ENCODE data around the gene FAM149B1.

Gene FAM149B1

DNA sequence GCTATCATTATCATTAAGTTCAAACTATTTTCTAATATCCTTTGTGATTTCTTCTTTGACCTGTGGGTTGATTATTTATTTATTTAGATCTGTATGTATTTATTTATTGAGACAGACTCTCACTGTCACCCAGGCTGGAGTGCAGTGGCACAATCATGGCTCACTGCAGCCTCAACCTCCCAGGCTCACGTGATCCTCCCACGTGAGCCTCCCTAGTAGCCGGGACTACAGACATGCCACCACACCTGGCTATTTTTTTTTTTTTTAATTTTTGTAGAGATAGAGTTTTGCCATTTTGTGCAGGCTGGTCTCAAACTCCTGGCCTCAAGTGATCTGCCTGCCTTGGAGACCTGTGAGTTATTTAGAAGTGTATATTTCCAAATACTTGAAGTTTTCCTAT is 113.2 kb downstream of the FAM149B1 start:
- Histone ChIP-seq H3K9me3 (ENCODE audit: insufficient read depth, low read length) (no peaks in the 10 kb centered on the region), H3K9me2 (replicated peaks; ENCODE audit: insufficient read depth, low read length) (no peaks in the 10 kb centered on the region), H3K79me2 (ENCODE audit: insufficient read depth, low read length) (no peaks in the 10 kb centered on the region), H3K4me2 (ENCODE audit: low read depth, low read length, poor library complexity, severe bottlenecking) (no peak overlapping the region), H3K36me3 (ENCODE audit: low read length) (no peaks in the 10 kb centered on the region), H3K9ac (ENCODE audit: low read length) (no peak overlapping the region), H3F3A (ENCODE audit: insufficient read depth) (no peaks in the 10 kb centered on the region), H4K20me1 (ENCODE audit: low read depth, low read length) (no peaks in the 10 kb centered on the region), H3K4me3 (ENCODE audit: insufficient read depth, low read length, poor library complexity, severe bottlenecking) (no peak overlapping the region), H3K27ac (ENCODE audit: low read depth, low read length) (no peak overlapping the region), H3K27me3 (ENCODE audit: low read length) (no peaks in the 10 kb centered on the region), H2AFZ (ENCODE audit: low read depth, low read length, severe bottlenecking) (no peak overlapping the region)
- TF ChIP-seq EZH2phosphoT487 (conservative IDR thresholded peaks at IDR 0.05; ENCODE audit: low read length), result no peak
- TF ChIP-seq, protein P1, sequence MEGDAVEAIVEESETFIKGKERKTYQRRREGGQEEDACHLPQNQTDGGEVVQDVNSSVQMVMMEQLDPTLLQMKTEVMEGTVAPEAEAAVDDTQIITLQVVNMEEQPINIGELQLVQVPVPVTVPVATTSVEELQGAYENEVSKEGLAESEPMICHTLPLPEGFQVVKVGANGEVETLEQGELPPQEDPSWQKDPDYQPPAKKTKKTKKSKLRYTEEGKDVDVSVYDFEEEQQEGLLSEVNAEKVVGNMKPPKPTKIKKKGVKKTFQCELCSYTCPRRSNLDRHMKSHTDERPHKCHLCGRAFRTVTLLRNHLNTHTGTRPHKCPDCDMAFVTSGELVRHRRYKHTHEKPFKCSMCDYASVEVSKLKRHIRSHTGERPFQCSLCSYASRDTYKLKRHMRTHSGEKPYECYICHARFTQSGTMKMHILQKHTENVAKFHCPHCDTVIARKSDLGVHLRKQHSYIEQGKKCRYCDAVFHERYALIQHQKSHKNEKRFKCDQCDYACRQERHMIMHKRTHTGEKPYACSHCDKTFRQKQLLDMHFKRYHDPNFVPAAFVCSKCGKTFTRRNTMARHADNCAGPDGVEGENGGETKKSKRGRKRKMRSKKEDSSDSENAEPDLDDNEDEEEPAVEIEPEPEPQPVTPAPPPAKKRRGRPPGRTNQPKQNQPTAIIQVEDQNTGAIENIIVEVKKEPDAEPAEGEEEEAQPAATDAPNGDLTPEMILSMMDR (IDR thresholded peaks at IDR 0.05; ENCODE audit: insufficient read depth, low read length, poor library complexity, severe bottlenecking), result no peak

GRCh38 chr10:73287441-73287840 is 119.5 kb downstream of the FAM149B1 start:
- H3K27me3 ChIP-seq (ENCODE audit: low read length), result no peaks in the 10 kb centered on the region
- no peaks in the 10 kb centered on the region for H3F3A ChIP-seq (ENCODE audit: insufficient read depth)
- H4K20me1 ChIP-seq (ENCODE audit: low read depth, low read length), result no peaks in the 10 kb centered on the region
- H3K9me2 ChIP-seq (replicated peaks; ENCODE audit: insufficient read depth, low read length), result no peaks in the 10 kb centered on the region
- no peak overlapping the region for H2AFZ ChIP-seq (ENCODE audit: low read depth, low read length, severe bottlenecking)
- H3K79me2 ChIP-seq (ENCODE audit: insufficient read depth, low read length), result no peaks in the 10 kb centered on the region
- H3K4me3 ChIP-seq (ENCODE audit: insufficient read depth, low read length, poor library complexity, severe bottlenecking), result no peak overlapping the region
- H3K9ac ChIP-seq (ENCODE audit: low read length), result no peak overlapping the region
- TF ChIP-seq EZH2phosphoT487 (conservative IDR thresholded peaks at IDR 0.05; ENCODE audit: low read length), result no peak
- TF ChIP-seq, protein P1 (IDR thresholded peaks at IDR 0.05; ENCODE audit: insufficient read depth, low read length, poor library complexity, severe bottlenecking), result no peak
- no peaks in the 10 kb centered on the region for H3K9me3 ChIP-seq (ENCODE audit: insufficient read depth, low read length)
- no peak overlapping the region for H3K27ac ChIP-seq (ENCODE audit: low read depth, low read length)
- H3K4me2 ChIP-seq (ENCODE audit: low read depth, low read length, poor library complexity, severe bottlenecking), result no peak overlapping the region
- peaks cover 2% of the 10 kb centered on the region; the same call in 1 of the 2 replicates for H3K36me3 ChIP-seq (ENCODE audit: low read length)

DNA sequence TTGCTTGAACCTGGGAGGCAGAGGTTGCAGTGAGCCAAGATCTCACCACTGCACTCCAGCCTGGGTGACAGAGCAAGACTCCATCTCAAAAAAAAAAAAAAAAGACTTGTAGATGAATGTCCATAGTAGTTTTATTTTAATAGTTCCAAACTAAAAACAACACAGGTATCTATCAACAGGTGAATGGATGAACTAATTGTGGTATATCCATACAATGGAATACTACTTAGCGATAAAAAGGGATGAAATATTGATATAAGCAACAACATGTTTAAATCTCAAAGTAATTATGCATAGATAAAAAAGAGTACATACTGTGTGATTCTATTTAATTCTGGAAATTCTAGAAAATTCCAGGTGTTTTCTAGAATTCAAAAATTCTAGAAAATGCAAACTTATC is 122.0 kb downstream of the FAM149B1 start:
- Histone ChIP-seq H3K27me3 (ENCODE audit: low read length) (no peaks in the 10 kb centered on the region), H3K9me2 (replicated peaks; ENCODE audit: insufficient read depth, low read length) (no peaks in the 10 kb centered on the region), H4K20me1 (ENCODE audit: low read depth, low read length) (no peaks in the 10 kb centered on the region), H3K27ac (ENCODE audit: low read depth, low read length) (no peak overlapping the region), H3K9me3 (ENCODE audit: insufficient read depth, low read length) (no peaks in the 10 kb centered on the region), H3K4me3 (ENCODE audit: insufficient read depth, low read length, poor library complexity, severe bottlenecking) (no peak overlapping the region), H3K79me2 (ENCODE audit: insufficient read depth, low read length) (no peaks in the 10 kb centered on the region), H3F3A (ENCODE audit: insufficient read depth) (no peaks in the 10 kb centered on the region), H2AFZ (ENCODE audit: low read depth, low read length, severe bottlenecking) (no peak overlapping the region), H3K9ac (ENCODE audit: low read length) (no peak overlapping the region), H3K4me2 (ENCODE audit: low read depth, low read length, poor library complexity, severe bottlenecking) (no peak overlapping the region), H3K36me3 (ENCODE audit: low read length) (peaks cover 2% of the 10 kb centered on the region; the same call in 1 of the 2 replicates)
- TF ChIP-seq, protein P1 (IDR thresholded peaks at IDR 0.05; ENCODE audit: insufficient read depth, low read length, poor library complexity, severe bottlenecking), result no peak
- TF ChIP-seq EZH2phosphoT487 (conservative IDR thresholded peaks at IDR 0.05; ENCODE audit: low read length), result no peak
